ENCODE measurements around the gene WDR47. TPM values are rescaled to one million over a fixed set of nuclear protein-coding genes. Genes with fewer than 3 reads are reported as not detected.

Gene WDR47
- total and polyA plus RNA-seq, 10 of the 15 experiments (the other 5 are each of a cell fraction or from before 2014, with no cell fraction given): 2.4 to 9.7 (median 5.9) TPM

- DNase-seq (ENCODE audit: low read depth, low spot score) (no peak), ATAC-seq (peak; percentile 42), FAIRE-seq (no peak)
- H3K4me2 ChIP-seq (ENCODE audit: control insufficient read depth, insufficient read depth): no peak overlapping the region
- H3K4me1 ChIP-seq (ENCODE audit: control insufficient read depth, insufficient read depth, low read length): no peaks in the 10 kb centered on the region; the same call in none of the 2 replicates
- no peak overlapping the region for H3K4me3 ChIP-seq
- no peaks in the 10 kb centered on the region for H3K9me3 ChIP-seq (replicated peaks; ENCODE audit: control insufficient read depth, insufficient read depth, low read length)
- peaks cover 14% of the 10 kb centered on the region for H3K79me2 ChIP-seq (ENCODE audit: control insufficient read depth, insufficient read depth, low read length)
- RAD21 ChIA-PET (ENCODE audit: unreplicated experiment): no interaction called here
- BruUV-seq (replicated peaks): no TSS peak
- SMC1A ChIA-PET (ENCODE audit: uncharacterized antibody, unreplicated experiment): no interaction called here
- in situ Hi-C loops (cut with MboI) (no loop called here), intact Hi-C loops (cut with micrococcal nuclease; ENCODE audit: unreplicated experiment) (no loop called here)
- POLR2A ChIA-PET: no interaction called here
- 0% methylated on average over 1 of the region's 1 CpG for WGBS (ENCODE audit: insufficient coverage, insufficient replicate concordance, low lambda C conversion rate, missing lambda C conversion rate)
- no peaks in the 10 kb centered on the region for H4K20me1 ChIP-seq (ENCODE audit: control insufficient read depth, insufficient read depth)
- H3K27ac ChIP-seq (ENCODE audit: control insufficient read depth, insufficient read depth): no peak overlapping the region
- TF ChIP-seq PBX3 (IDR thresholded peaks at IDR 0.05; ENCODE audit: insufficient replicate concordance, low read depth, low read length) (peak; percentile 18), CREM (IDR thresholded peaks at IDR 0.05; ENCODE audit: low read depth) (no peak), SPI1 (IDR thresholded peaks at IDR 0.05; ENCODE audit: borderline replicate concordance, insufficient read depth, low read depth, low read length) (peak; percentile 86), PKNOX1 (IDR thresholded peaks at IDR 0.05) (peak; percentile 47; the same call in 1 of the 2 replicates), STAT1 (conservative IDR thresholded peaks at IDR 0.05) (no peak), SREBF2 (IDR thresholded peaks at IDR 0.05; ENCODE audit: low read length) (no peak), MLLT1 (IDR thresholded peaks at IDR 0.05) (no peak)
- H3K27me3 ChIP-seq (replicated peaks in 1 of 2; ENCODE audit: control insufficient read depth in 2 of 2, insufficient read depth in 2 of 2, low read length in 1 of 2): no peaks in the 10 kb centered on the region
- no peaks in the 10 kb centered on the region for H3K36me3 ChIP-seq (ENCODE audit: control insufficient read depth in 2 of 2, insufficient read depth in 2 of 2, low read length in 1 of 2)
- CTCF ChIA-PET: interaction anchor here (1.0 kb wide), 1 partner anchor 21 kb away, joined by 4 read pairs; no protein-coding TSS in a partner anchor
- H3K9ac ChIP-seq (ENCODE audit: control insufficient read depth, insufficient read depth, low read length): no peak overlapping the region
- H2AFZ ChIP-seq (ENCODE audit: control insufficient read depth, low read depth, low read length): peak overlapping the region; percentile 24; the same call in 1 of the 2 replicates
Measured at GRCh38 chr1:109078317-109078716, 36.4 kb upstream of the WDR47 start.
